ENCODE data around the gene VOPP1.

GRCh38 chr7:55548295-55548731 lies 24.0 kb downstream of the VOPP1 start:
- no peak for TF ChIP-seq POLR2A (IDR thresholded peaks at IDR 0.05)
- TF ChIP-seq CTCF (IDR thresholded peaks at IDR 0.05) = no peak

Measured in uterus (tissue), 2 donors.